GM23338 (cell line): ENCODE measurements around the gene ARPP21. TPM values are rescaled to one million over a fixed set of nuclear protein-coding genes. Genes with fewer than 3 reads are reported as not detected.

ENCODE experiments used
- ATAC-seq: fragments of 200-7000 bp; cut with Tn5 transposase; 3 replicates; pipeline ENCODE4 v1.9.1; 2020
- DNase-seq: peaks from one replicate; pipeline ENCODE4 v3.0.0-alpha.2; 2015; ENCODE audit warnings: low spot score
- H2AFZ ChIP-seq: fragments of 200-600 bp; sonication (generic); 2 replicates; pipeline ENCODE4 v1.8.0; 2016; ENCODE audit warnings: antibody characterized with exemption, mild to moderate bottlenecking, moderate library complexity
- H3F3A ChIP-seq: fragments of 200-600 bp; sonication (generic); replicated peaks from 2 replicates; pipeline ENCODE4 v1.8.0; 2017; ENCODE audit warnings: antibody characterized with exemption, mixed run types, low read depth
- H3K27ac ChIP-seq: fragments of 200-600 bp; sonication (generic); 2 replicates; pipeline ENCODE4 v1.6.1; 2016; ENCODE audit warnings: low read depth
- H3K27me3 ChIP-seq: fragments of 200-600 bp; sonication (generic); 2 replicates; pipeline ENCODE4 v1.8.0; 2016; ENCODE audit warnings: mild to moderate bottlenecking, mixed run types, moderate library complexity; ENCODE audit not compliant: insufficient read depth
- H3K36me3 ChIP-seq: fragments of 200-600 bp; sonication (generic); 2 replicates; pipeline ENCODE4 v1.8.0; 2016; ENCODE audit warnings: mild to moderate bottlenecking; ENCODE audit not compliant: insufficient read depth
- H3K4me1 ChIP-seq: fragments of 200-600 bp; sonication (generic); 2 replicates; pipeline ENCODE4 v1.8.0; 2016; ENCODE audit warnings: mild to moderate bottlenecking, moderate library complexity; ENCODE audit not compliant: insufficient read depth
- H3K4me2 ChIP-seq: fragments of 200-600 bp; sonication (generic); 2 replicates; pipeline ENCODE4 v1.7.1; 2017; ENCODE audit warnings: mixed run types
- H3K4me3 ChIP-seq: fragments of 200-600 bp; sonication (generic); 2 replicates; pipeline ENCODE4 v1.6.1; 2016; ENCODE audit warnings: mixed run types
- H3K79me2 ChIP-seq: fragments of 200-600 bp; sonication (generic); replicated peaks from 2 replicates; pipeline ENCODE4 v1.8.0; 2017; ENCODE audit warnings: mild to moderate bottlenecking; ENCODE audit not compliant: insufficient read depth
- H3K9me2 ChIP-seq: fragments of 200-600 bp; sonication (generic); 2 replicates; pipeline ENCODE4 v1.8.0; 2017; ENCODE audit not compliant: insufficient read depth
- H4K20me1 ChIP-seq: fragments of 200-600 bp; sonication (generic); replicated peaks from 2 replicates; pipeline ENCODE4 v1.8.0; 2017; ENCODE audit warnings: mild to moderate bottlenecking; ENCODE audit not compliant: insufficient read depth
- H3K27ac Mint-ChIP-seq: 2 replicates; pipeline ENCODE4 v1.8.0; 2020; ENCODE audit warnings: inconsistent platforms, mild to moderate bottlenecking, moderate library complexity, mixed read lengths
- H3K27me3 Mint-ChIP-seq: 3 replicates; pipeline ENCODE4 v1.8.0; 2022; ENCODE audit warnings: low read depth, mild to moderate bottlenecking, moderate library complexity, mixed read lengths, inconsistent platforms; ENCODE audit not compliant: insufficient read depth, poor library complexity
- H3K36me3 Mint-ChIP-seq: 3 replicates; pipeline ENCODE4 v1.8.0; 2021; ENCODE audit warnings: low read depth, mild to moderate bottlenecking, inconsistent platforms, moderate library complexity, mixed read lengths
- H3K4me1 Mint-ChIP-seq: 3 replicates; pipeline ENCODE4 v1.8.0; 2020; ENCODE audit warnings: mild to moderate bottlenecking, inconsistent platforms, mixed read lengths
- H3K4me3 Mint-ChIP-seq: 3 replicates; pipeline ENCODE4 v1.8.0; 2021; ENCODE audit warnings: moderate library complexity, mild to moderate bottlenecking, inconsistent platforms, mixed read lengths
- H3K9me3 Mint-ChIP-seq: 3 replicates; pipeline ENCODE4 v1.8.0; 2020; ENCODE audit warnings: moderate library complexity, mild to moderate bottlenecking, inconsistent platforms, mixed read lengths
- ETS1 ChIP-seq: IDR thresholded peaks from 2 replicates; pipeline ENCODE4 v1.6.1; 2016; ENCODE audit warnings: antibody characterized with exemption
- EZH2 ChIP-seq: fragments of 200-600 bp; sonication (generic); IDR thresholded peaks from one replicate; pipeline ENCODE4 v1.8.0; 2017; ENCODE audit warnings: antibody characterized with exemption, mild to moderate bottlenecking, low read depth; ENCODE audit not compliant: unreplicated experiment
- EZH2phosphoT487 ChIP-seq: fragments of 200-600 bp; sonication (generic); IDR thresholded peaks from one replicate; pipeline ENCODE4 v1.8.1; 2018; ENCODE audit warnings: antibody characterized with exemption; ENCODE audit not compliant: unreplicated experiment
- REST ChIP-seq: IDR thresholded peaks from one replicate; pipeline ENCODE4 v1.6.1; 2018; ENCODE audit warnings: antibody characterized with exemption; ENCODE audit not compliant: unreplicated experiment
- ZNF114 ChIP-seq: fragments of 250-450 bp; sonication (Bioruptor Pico); IDR thresholded peaks from 2 replicates; pipeline ENCODE4 v1.5.0; 2020; ENCODE audit warnings: mild to moderate bottlenecking, moderate library complexity
- ZNF462 ChIP-seq: fragments of 250-450 bp; sonication (Bioruptor Pico); IDR thresholded peaks from 2 replicates; pipeline ENCODE4 v1.5.0; 2020; ENCODE audit warnings: mild to moderate bottlenecking, moderate library complexity
- polyA plus RNA-seq: library from polyadenylated mRNA; unstranded; fragments of >200 nt; fragmentation: Nextera tagmentation; extraction: Ambion mirVana; gene quantifications from 2 replicates; pipeline ENCODE4 v1.2.1, GENCODE V29; 2016
- total RNA-seq: library from RNA; depleted of rRNA; stranded (reverse); fragments of >200 nt; shearing (Covaris generic); gene quantifications from 2 replicates; pipeline ENCODE4 v1.2.3, GENCODE V29; 2014

The ARPP21 gene
- total and polyA plus RNA-seq, 2 experiments from 2014 or later: not detected

GRCh38 chr3:35598804-35599203 lies 40.5 kb upstream of the ARPP21 start (continued):
- no peak for TF ChIP-seq REST
- no peak for TF ChIP-seq EZH2phosphoT487
- no peak for TF ChIP-seq ETS1
- no peak for TF ChIP-seq EZH2

GRCh38 chr3:35601959-35602358 lies 37.4 kb upstream of the ARPP21 start:
- no peak overlapping the region for H3K4me3 Mint-ChIP-seq
- Histone ChIP-seq H3K4me2 (no peak overlapping the region), H2AFZ (no peak overlapping the region), H3K4me3 (no peak overlapping the region), H3K27me3 (no peaks in the 10 kb centered on the region), H3K27ac (no peak overlapping the region), H3K36me3 (no peaks in the 10 kb centered on the region), H4K20me1 (no peaks in the 10 kb centered on the region), H3K9me2 (no peaks in the 10 kb centered on the region), H3F3A (no peaks in the 10 kb centered on the region), H3K79me2 (no peaks in the 10 kb centered on the region), H3K4me1 (no peaks in the 10 kb centered on the region)
- H3K9me3 Mint-ChIP-seq: no peaks in the 10 kb centered on the region
- no peaks in the 10 kb centered on the region for H3K27me3 Mint-ChIP-seq
- ATAC-seq (no peak), DNase-seq (no peak)
- H3K36me3 Mint-ChIP-seq: no peaks in the 10 kb centered on the region
- no peak overlapping the region for H3K27ac Mint-ChIP-seq
- H3K4me1 Mint-ChIP-seq: peaks cover 4% of the 10 kb centered on the region; the same call in 1 of the 3 replicates
- TF ChIP-seq ZNF462 (CRISPR knock-in tag): no peak
- no peak for TF ChIP-seq ETS1
- TF ChIP-seq ZNF114 (CRISPR knock-in tag): no peak
- TF ChIP-seq REST: no peak
